ENCODE data around the gene ARHGEF17. TPM values are rescaled to one million over a fixed set of nuclear protein-coding genes. Genes with fewer than 3 reads are reported as not detected.
A peak's percentile ranks its signal among the peaks of the same experiment; 100 is the strongest.

The ARHGEF17 gene
- total RNA-seq, 2 experiments from 2014 or later: 0.19 TPM; not detected in 1

DNA sequence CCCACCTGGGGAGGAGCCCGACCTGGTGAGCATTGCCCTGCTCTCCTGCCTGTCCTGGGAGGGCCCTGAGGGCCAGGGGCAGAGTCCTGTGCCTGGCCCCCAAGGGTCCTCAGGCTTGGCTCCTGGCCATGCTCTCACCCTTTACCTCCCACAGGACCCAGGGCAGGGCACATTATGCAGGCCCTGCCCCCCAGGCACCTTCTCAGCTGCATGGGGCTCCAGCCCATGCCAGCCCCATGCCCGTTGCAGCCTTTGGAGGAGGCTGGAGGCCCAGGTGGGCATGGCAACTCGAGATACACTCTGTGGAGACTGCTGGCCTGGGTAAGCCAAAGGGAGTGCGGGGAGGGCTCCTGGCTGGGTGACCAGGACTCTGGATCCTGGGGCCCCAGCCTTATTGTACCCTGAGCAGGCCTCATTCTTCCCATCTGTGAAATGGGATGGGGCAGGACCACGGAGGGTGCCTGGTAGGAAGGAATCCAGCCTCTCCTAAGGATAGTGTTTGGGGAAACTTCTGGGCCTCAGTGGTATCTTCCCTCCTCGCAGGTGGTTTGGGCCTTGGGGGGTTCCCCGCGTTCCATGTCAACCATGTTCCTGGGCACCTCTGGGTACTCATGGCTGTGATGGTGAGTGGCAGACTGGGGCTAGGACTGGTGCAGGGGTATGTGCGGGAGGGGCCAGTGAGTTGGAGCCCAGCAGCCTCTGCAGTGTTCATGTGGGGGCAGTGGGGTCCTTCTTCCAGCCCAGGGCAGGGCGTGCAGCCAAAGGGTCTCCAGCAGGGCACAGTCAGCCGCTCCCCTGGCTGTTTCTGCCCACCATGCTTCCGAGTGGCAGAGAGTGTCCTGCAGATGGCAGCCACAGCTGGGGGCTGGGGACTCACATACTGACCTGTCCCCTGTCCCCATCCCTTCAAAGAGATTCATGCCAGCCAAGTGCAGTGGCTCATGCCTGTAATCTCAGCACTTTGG lies 82.8 kb downstream of the ARHGEF17 start:
- Mint-ChIP-seq H3K27ac (no peak overlapping the region), H3K27me3 (ENCODE audit: low read depth) (no peaks in the 10 kb centered on the region), H3K36me3 (ENCODE audit: low read depth) (peaks cover 4% of the 10 kb centered on the region), H3K4me1 (ENCODE audit: low read depth) (peaks cover 19% of the 10 kb centered on the region), H3K9me3 (no peaks in the 10 kb centered on the region), H3K4me3 (no peak overlapping the region)
- CTCF ChIA-PET: no interaction called here
- intact Hi-C loops (cut with micrococcal nuclease): no loop called here
- DNase-seq: no peak

DNA sequence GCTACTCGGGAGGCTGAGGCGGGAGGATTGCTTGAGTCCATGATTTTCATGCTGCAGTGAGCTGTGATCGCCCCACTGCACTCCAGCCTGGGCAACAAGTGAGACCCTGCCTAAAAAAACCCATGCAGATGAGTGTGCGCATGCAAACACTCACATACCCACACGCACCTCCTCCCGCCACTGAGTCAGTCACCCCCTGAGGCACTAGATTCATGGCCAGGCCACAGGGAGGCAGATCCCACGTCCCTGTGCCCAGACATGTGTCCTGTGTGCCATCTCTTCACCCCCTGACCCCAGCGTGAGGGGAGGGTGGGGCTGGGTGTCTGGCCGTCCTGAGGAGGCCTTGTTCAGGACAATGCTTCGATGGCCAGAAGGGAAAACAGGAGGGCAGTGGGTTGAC lies 83.6 kb downstream of the ARHGEF17 start:
- Mint-ChIP-seq H3K4me1 (ENCODE audit: low read depth) (peaks cover 13% of the 10 kb centered on the region), H3K9me3 (no peaks in the 10 kb centered on the region), H3K27me3 (ENCODE audit: low read depth) (no peaks in the 10 kb centered on the region), H3K27ac (no peak overlapping the region), H3K36me3 (ENCODE audit: low read depth) (peaks cover 4% of the 10 kb centered on the region), H3K4me3 (no peak overlapping the region)
- no peak for DNase-seq
- CTCF ChIA-PET: no interaction called here
- intact Hi-C loops (cut with micrococcal nuclease): loop anchor here (2.0 kb wide), 1 partner anchor 85 kb away; no protein-coding TSS in a partner anchor

DNA sequence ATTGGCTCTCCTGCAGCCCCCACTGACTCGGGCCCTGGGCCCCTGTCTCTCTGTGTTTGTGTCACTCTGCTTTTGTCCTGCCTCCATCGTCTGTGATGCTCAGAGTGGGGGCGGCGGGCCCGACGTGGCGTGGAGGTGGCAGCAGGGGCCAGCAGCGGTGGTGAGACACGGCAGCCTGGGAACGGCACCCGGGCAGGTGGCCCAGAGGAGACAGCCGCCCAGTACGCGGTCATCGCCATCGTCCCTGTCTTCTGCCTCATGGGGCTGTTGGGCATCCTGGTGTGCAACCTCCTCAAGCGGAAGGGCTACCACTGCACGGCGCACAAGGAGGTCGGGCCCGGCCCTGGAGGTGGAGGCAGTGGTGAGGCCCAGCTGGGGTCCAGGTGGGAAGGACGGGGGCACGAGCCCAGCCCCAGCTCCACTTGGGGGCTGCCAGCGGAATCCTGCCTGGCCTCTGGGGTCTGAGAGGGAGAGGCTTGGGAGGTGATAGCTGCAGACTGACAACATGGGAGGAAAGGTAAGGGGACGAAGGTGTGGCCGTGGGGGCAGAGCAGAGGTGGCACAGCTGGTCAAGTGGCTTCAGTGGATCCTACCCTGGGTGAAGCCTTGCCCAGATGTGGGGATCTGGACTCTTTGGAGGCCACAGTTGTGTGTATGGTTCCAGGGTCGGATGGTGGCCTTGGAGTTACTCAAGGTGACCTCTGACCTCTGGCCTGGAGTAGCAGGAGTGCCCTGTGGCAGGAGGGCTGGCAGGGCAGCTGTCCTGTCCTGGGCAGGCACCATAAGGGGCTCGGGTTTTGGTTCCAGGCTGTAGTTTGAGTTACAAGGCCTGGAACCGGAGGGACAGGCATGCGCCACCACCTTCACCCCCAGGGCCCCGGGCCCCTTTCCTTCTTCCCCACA lies 84.3 kb downstream of the ARHGEF17 start:
- Mint-ChIP-seq H3K36me3 (ENCODE audit: low read depth) (peaks cover 4% of the 10 kb centered on the region), H3K4me1 (ENCODE audit: low read depth) (peaks cover 8% of the 10 kb centered on the region), H3K27me3 (ENCODE audit: low read depth) (no peaks in the 10 kb centered on the region), H3K4me3 (no peak overlapping the region), H3K9me3 (no peaks in the 10 kb centered on the region), H3K27ac (no peak overlapping the region)
- no peak for DNase-seq
- CTCF ChIA-PET: interaction anchor here (0.6 to 2.7 kb wide), 11 partner anchors 8 to 185 kb away, joined by 3 to 40 read pairs (median 4); partner anchors contain the start of gene RELT
- intact Hi-C loops (cut with micrococcal nuclease): loop anchor here (1.0 to 2.0 kb wide), 3 partner anchors 16 to 86 kb away; partner anchors contain the start of gene RELT

DNA sequence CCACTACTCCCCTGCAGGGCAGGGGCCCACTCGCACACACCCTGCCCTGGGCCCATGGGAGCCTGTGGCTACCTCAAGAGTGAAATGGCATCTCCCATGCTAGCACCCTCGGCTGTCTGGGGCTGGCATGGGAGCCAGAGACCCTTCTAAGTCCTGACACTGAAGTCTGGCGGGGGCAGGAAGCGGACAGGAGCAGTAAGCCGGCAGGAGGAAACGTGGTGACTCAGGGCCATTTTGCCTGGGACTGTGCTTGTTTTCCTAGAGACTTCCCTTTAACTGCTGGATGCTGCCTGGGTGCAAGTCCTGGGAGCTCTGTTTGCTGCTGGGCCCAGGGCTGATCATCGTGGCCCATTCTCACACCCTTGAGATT lies 84.9 kb downstream of the ARHGEF17 start:
- peaks cover 4% of the 10 kb centered on the region for H3K36me3 Mint-ChIP-seq (ENCODE audit: low read depth)
- no peaks in the 10 kb centered on the region for H3K27me3 Mint-ChIP-seq (ENCODE audit: low read depth)
- intact Hi-C loops (cut with micrococcal nuclease): loop anchor here (1.0 to 2.0 kb wide), 3 partner anchors 17 to 86 kb away; partner anchors contain the start of gene RELT
- H3K4me1 Mint-ChIP-seq (ENCODE audit: low read depth): peaks cover 4% of the 10 kb centered on the region
- no peak overlapping the region for H3K27ac Mint-ChIP-seq
- no peaks in the 10 kb centered on the region for H3K9me3 Mint-ChIP-seq
- DNase-seq: no peak
- no peak overlapping the region for H3K4me3 Mint-ChIP-seq
- CTCF ChIA-PET: interaction anchor here (0.6 to 2.7 kb wide), 13 partner anchors 8 to 185 kb away, joined by 3 to 40 read pairs (median 4); partner anchors contain the start of gene RELT

DNA sequence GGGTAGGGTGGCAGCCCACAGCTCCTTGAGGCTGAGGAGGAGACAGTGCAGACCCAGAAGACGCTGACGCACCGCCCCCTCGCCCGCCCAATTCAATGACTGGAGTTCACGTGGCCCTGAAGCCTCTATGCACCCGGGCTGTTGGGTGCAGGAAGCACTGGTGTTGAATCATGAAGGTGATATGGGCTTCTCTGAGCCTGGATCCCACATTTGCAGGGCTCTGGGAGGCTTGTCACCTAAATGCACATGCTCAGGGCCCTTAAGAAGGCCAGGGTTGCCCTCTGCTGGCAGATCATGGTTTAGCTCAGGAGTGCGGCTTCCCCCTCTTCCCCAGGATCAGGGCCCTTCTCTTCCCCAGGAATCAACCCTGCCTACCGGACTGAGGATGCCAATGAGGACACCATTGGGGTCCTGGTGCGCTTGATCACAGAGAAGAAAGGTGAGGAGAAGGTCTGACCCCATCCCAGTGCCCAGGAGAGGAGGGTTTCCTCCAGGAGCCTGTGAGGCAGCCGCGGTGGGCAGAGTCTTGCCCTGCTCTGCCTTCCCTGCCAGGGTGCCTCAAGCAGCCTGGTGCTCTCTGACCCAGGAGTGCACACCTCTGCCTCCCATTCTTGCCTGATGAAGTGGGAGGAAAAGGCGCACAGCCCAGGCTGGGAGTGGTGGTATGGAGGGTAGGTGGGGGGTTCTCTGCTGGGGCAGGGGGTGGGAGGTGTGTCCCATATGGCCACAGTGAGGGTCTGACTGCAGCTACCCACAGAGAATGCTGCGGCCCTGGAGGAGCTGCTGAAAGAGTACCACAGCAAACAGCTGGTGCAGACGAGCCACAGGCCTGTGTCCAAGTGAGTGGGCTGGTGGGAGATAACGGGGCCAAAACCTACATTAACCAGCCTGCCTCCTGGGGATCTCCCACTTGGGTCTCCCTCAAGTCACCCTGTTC lies 85.7 kb downstream of the ARHGEF17 start:
- no peak overlapping the region for H3K27ac Mint-ChIP-seq
- intact Hi-C loops (cut with micrococcal nuclease): loop anchor here (1.0 to 2.0 kb wide), 3 partner anchors 17 to 87 kb away; partner anchors contain the start of gene RELT
- H3K4me1 Mint-ChIP-seq (ENCODE audit: low read depth): no peaks in the 10 kb centered on the region
- CTCF ChIA-PET: interaction anchor here (0.6 to 2.7 kb wide), 15 partner anchors 9 to 186 kb away, joined by 3 to 40 read pairs (median 4); partner anchors contain the start of gene RELT
- peak; percentile 82 for DNase-seq
- no peak overlapping the region for H3K4me3 Mint-ChIP-seq
- no peaks in the 10 kb centered on the region for H3K9me3 Mint-ChIP-seq
- no peaks in the 10 kb centered on the region for H3K27me3 Mint-ChIP-seq (ENCODE audit: low read depth)
- H3K36me3 Mint-ChIP-seq (ENCODE audit: low read depth): peaks cover 4% of the 10 kb centered on the region

DNA sequence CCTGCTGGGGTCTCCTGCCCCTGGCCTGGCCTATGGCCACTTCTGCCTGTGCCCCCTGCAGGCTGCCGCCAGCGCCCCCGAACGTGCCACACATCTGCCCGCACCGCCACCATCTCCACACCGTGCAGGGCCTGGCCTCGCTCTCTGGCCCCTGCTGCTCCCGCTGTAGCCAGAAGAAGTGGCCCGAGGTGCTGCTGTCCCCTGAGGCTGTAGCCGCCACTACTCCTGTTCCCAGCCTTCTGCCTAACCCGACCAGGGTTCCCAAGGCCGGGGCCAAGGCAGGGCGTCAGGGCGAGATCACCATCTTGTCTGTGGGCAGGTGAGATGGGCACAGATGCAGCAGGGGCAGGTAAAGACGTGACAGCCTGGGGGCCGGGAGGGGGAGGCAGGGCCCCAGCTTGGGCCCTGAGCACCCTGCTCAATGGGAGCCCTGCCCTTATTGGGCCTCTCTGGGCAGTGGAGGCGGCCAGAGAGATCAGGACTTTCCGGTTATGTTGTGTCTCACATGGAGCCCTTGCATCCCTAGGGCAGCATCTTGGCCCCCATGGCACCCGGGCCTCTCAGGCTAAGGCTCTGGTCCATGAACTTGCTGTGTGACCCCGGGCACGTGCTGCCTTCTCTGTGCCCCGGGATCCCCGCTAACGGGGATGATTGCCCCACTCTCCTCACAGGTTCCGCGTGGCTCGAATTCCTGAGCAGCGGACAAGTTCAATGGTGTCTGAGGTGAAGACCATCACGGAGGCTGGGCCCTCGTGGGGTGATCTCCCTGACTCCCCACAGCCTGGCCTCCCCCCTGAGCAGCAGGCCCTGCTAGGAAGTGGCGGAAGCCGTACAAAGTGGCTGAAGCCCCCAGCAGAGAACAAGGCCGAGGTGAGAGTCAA lies 86.6 kb downstream of the ARHGEF17 start:
- H3K36me3 Mint-ChIP-seq (ENCODE audit: low read depth): peaks cover 4% of the 10 kb centered on the region
- no peaks in the 10 kb centered on the region for H3K27me3 Mint-ChIP-seq (ENCODE audit: low read depth)
- no peak for DNase-seq
- CTCF ChIA-PET: interaction anchor here (0.7 to 2.7 kb wide), 5 partner anchors 9 to 46 kb away, joined by 3 to 40 read pairs (median 6); no protein-coding TSS in a partner anchor
- no peaks in the 10 kb centered on the region for H3K4me1 Mint-ChIP-seq (ENCODE audit: low read depth)
- intact Hi-C loops (cut with micrococcal nuclease): no loop called here
- H3K27ac Mint-ChIP-seq: no peak overlapping the region
- no peaks in the 10 kb centered on the region for H3K9me3 Mint-ChIP-seq
- H3K4me3 Mint-ChIP-seq: no peak overlapping the region

DNA sequence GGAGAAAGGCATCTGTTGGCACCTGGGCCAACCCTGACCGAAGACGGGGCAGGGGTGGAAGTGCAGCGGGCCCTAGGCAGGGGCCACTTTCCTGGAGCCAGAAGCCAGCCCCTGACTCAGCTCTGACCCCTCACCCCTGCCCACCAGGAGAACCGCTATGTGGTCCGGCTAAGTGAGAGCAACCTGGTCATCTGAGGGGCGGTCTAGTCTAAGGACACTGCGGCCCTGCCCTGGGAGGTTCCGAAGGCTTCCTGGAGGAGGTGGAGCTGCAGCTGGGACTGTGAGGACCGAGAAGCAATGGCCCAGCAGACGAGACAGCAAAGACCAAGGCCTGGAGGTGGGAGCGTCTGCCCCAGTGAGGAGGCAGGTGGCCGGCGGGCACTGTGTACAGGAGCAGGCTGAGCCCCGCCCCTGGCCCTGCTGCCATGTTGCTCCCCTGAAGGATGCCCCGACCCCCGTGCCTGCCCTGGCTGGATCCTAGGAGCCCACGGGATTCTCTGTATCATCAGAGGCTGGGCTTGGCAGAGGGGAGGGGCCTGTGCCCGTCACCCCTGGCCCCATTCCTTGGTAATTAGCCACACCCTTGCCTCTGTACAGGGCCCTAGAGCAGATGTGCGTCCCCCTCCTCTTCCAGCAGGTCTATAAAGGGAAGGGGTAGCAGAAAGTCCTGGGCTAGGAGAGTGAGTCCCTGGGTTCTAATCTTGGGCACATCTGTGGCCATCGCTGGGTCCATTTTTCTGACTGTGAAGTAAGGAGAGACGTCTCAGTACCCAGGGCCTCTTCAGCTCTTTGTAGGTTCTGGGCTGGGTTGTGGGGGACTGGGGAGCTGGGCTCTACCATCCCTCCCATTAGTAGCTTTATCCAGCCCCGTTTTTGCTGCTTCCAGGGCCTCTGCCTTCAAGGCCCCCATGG lies 87.5 kb downstream of the ARHGEF17 start:
- intact Hi-C loops (cut with micrococcal nuclease): no loop called here
- peaks cover 4% of the 10 kb centered on the region for H3K36me3 Mint-ChIP-seq (ENCODE audit: low read depth)
- no peak for DNase-seq
- H3K9me3 Mint-ChIP-seq: no peaks in the 10 kb centered on the region
- H3K4me3 Mint-ChIP-seq: no peak overlapping the region
- H3K4me1 Mint-ChIP-seq (ENCODE audit: low read depth): no peaks in the 10 kb centered on the region
- CTCF ChIA-PET: interaction anchor here (0.6 to 7.2 kb wide), 5 partner anchors 13 to 265 kb away, joined by 3 to 44 read pairs (median 3); partner anchors contain the start of gene FCHSD2
- no peak overlapping the region for H3K27ac Mint-ChIP-seq
- H3K27me3 Mint-ChIP-seq (ENCODE audit: low read depth): no peaks in the 10 kb centered on the region

DNA sequence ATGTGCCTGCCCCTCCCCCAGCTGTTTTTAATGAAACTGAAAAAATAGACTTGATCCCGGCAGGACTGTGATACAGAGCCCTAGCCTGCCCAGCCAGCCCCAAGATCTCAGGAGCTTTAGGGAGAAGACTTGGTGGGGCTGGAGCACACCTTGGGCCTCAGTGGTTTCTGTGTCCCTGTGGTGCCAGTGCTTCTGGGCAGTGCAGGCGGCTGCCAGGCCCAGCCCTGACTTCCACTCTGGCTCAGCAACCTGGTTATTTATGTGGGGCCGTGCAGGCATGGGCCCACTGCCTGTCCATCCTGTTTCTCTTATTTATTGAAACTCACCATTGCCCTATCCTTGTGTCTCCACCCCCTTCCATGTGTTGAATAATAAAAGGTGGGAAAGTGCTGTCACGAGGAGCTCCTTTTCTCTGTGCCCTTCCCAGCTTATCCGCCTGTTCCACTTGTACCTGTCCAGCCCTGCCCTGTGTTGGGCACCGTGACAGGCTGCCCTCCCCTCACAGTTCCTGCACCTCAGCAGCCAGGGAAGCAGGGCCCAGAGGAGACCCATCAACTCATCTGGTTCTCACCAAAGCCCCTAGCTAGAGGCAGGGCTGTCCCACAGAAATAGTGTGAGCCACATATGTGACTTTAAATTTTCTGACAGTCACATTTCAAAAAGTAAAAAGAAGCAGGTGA lies 88.3 kb downstream of the ARHGEF17 start:
- CTCF ChIA-PET: interaction anchor here (0.6 to 7.2 kb wide), 6 partner anchors 14 to 267 kb away, joined by 3 to 44 read pairs (median 4); partner anchors contain the start of gene FCHSD2
- no peak for DNase-seq
- no peaks in the 10 kb centered on the region for H3K9me3 Mint-ChIP-seq
- no peaks in the 10 kb centered on the region for H3K27me3 Mint-ChIP-seq (ENCODE audit: low read depth)
- no peaks in the 10 kb centered on the region for H3K4me1 Mint-ChIP-seq (ENCODE audit: low read depth)
- peaks cover 4% of the 10 kb centered on the region for H3K36me3 Mint-ChIP-seq (ENCODE audit: low read depth)
- no peak overlapping the region for H3K27ac Mint-ChIP-seq
- H3K4me3 Mint-ChIP-seq: no peak overlapping the region
- intact Hi-C loops (cut with micrococcal nuclease): no loop called here

DNA sequence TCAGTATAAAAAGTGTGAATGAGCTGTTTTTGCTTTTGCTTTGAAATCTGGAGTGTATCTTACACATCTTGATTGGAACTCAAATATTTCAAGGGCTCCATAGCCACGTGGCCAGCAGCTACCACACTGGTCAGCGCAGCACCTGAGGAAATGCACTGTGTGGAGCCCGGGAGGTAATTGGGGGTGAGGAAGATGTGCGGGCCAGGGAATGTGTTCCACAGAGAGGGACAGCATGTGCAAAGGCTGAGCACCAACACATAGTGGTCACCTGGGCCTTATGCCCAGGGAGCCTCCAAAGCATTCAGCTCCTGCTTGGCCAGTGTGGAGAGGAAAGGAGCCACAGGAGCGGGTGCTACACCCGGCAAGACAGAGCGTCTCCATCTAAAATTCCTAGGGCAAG lies 88.9 kb downstream of the ARHGEF17 start:
- intact Hi-C loops (cut with micrococcal nuclease): no loop called here
- H3K36me3 Mint-ChIP-seq (ENCODE audit: low read depth): peaks cover 4% of the 10 kb centered on the region
- H3K4me1 Mint-ChIP-seq (ENCODE audit: low read depth): no peaks in the 10 kb centered on the region
- H3K27ac Mint-ChIP-seq: no peak overlapping the region
- no peak for DNase-seq
- H3K4me3 Mint-ChIP-seq: no peak overlapping the region
- no peaks in the 10 kb centered on the region for H3K9me3 Mint-ChIP-seq
- CTCF ChIA-PET: interaction anchor here (0.6 to 7.2 kb wide), 4 partner anchors 33 to 266 kb away, joined by 3 to 44 read pairs (median 6); no protein-coding TSS in a partner anchor
- no peaks in the 10 kb centered on the region for H3K27me3 Mint-ChIP-seq (ENCODE audit: low read depth)
